ENCODE data around the gene DNAJC30.

- no peak for TF ChIP-seq CTCF (IDR thresholded peaks at IDR 0.05)
- TF ChIP-seq ZBTB21 (CRISPR knock-in tag; IDR thresholded peaks at IDR 0.05; ENCODE audit: borderline replicate concordance), result no peak
- TF ChIP-seq GABPB1 (CRISPR knock-in tag; IDR thresholded peaks at IDR 0.05), result no peak
Observed at GRCh38 chr7:73635428-73636200, 47.6 kb downstream of the DNAJC30 start.
